ENCODE results near the gene PARP9.

The PARP9 gene

DNA sequence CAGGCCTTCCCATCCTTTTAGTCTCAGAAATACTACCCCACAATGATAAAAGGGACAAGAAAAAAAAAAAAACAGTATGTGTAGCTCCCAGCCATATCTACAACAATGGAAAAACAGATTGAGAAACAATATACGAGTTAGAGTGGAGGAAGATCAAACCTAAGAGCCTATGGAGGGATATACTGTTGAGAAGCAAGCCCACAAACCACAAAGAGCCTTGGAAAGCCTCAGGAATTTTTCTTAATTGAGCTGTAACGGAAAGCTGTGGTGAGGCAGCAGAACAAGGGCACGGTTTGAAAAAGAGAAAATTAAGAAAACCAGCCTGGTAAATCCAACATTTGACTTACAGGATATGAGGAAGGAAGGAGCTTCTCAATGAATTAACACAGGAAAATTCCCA, 70.8 kb downstream of the PARP9 start:
- no peak overlapping the region for H3K9ac ChIP-seq (ENCODE audit: low read length)
- H3F3A ChIP-seq (ENCODE audit: insufficient read depth), result peaks cover 3% of the 10 kb centered on the region; the same call in 1 of the 2 replicates
- peaks cover 25% of the 10 kb centered on the region; the same call in 1 of the 2 replicates for H3K36me3 ChIP-seq (ENCODE audit: low read length)
- no peaks in the 10 kb centered on the region for H4K20me1 ChIP-seq (ENCODE audit: low read depth, low read length)
- no peak overlapping the region for H2AFZ ChIP-seq (ENCODE audit: low read depth, low read length, severe bottlenecking)
- TF ChIP-seq EZH2phosphoT487 (conservative IDR thresholded peaks at IDR 0.05; ENCODE audit: low read length), result no peak
- TF ChIP-seq, protein P1, sequence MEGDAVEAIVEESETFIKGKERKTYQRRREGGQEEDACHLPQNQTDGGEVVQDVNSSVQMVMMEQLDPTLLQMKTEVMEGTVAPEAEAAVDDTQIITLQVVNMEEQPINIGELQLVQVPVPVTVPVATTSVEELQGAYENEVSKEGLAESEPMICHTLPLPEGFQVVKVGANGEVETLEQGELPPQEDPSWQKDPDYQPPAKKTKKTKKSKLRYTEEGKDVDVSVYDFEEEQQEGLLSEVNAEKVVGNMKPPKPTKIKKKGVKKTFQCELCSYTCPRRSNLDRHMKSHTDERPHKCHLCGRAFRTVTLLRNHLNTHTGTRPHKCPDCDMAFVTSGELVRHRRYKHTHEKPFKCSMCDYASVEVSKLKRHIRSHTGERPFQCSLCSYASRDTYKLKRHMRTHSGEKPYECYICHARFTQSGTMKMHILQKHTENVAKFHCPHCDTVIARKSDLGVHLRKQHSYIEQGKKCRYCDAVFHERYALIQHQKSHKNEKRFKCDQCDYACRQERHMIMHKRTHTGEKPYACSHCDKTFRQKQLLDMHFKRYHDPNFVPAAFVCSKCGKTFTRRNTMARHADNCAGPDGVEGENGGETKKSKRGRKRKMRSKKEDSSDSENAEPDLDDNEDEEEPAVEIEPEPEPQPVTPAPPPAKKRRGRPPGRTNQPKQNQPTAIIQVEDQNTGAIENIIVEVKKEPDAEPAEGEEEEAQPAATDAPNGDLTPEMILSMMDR (IDR thresholded peaks at IDR 0.05; ENCODE audit: insufficient read depth, low read length, poor library complexity, severe bottlenecking), result no peak
- no peaks in the 10 kb centered on the region for H3K9me3 ChIP-seq (ENCODE audit: insufficient read depth, low read length)
- H3K27ac ChIP-seq (ENCODE audit: low read depth, low read length), result no peak overlapping the region
- H3K4me2 ChIP-seq (ENCODE audit: low read depth, low read length, poor library complexity, severe bottlenecking), result no peak overlapping the region
- no peak overlapping the region for H3K4me3 ChIP-seq (ENCODE audit: insufficient read depth, low read length, poor library complexity, severe bottlenecking)
- no peaks in the 10 kb centered on the region for H3K9me2 ChIP-seq (replicated peaks; ENCODE audit: insufficient read depth, low read length)
- peaks cover 27% of the 10 kb centered on the region for H3K79me2 ChIP-seq (ENCODE audit: insufficient read depth, low read length)
- no peaks in the 10 kb centered on the region for H3K27me3 ChIP-seq (ENCODE audit: low read length)

DNA sequence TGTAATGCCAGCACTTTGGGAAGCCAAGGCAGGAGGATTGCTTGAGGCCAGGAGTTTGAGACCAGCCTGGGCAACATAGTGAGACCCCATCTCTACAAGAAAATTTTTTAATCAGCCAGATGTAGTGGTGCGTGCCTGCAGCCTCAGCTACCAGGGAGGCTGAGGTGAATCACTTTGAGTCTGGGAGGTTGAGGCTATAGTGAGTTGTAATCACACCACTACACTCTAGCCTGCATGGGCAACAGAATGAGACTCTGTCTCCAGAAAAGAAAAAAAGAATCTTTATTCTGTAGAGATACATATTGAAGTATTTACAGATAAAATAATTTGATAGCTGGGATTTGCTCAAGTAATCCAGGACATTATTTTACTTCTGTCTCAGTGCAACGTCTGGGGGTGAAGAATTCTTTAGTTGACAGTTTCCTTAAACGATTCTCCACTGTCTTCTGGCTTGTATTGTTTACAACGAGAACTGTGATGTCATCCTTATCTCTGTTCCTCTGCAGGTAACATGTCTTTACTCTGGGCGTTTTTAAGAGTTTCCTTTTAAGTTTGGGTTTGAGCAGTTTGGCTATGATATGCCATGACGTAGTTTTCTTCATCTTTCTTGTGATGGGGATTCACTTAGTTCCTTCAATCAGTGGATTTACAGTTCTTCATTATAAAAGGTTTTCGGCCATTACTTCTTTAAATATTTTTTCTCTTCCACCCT, 75.7 kb downstream of the PARP9 start:
- no peak overlapping the region for H3K4me3 ChIP-seq (ENCODE audit: insufficient read depth, low read length, poor library complexity, severe bottlenecking)
- H3K79me2 ChIP-seq (ENCODE audit: insufficient read depth, low read length), result peaks cover 18% of the 10 kb centered on the region; the same call in 1 of the 2 replicates
- TF ChIP-seq, protein P1 (IDR thresholded peaks at IDR 0.05; ENCODE audit: insufficient read depth, low read length, poor library complexity, severe bottlenecking), result no peak
- no peak for TF ChIP-seq EZH2phosphoT487 (conservative IDR thresholded peaks at IDR 0.05; ENCODE audit: low read length)
- H3K27ac ChIP-seq (ENCODE audit: low read depth, low read length), result no peak overlapping the region
- no peak overlapping the region for H3K4me2 ChIP-seq (ENCODE audit: low read depth, low read length, poor library complexity, severe bottlenecking)
- no peaks in the 10 kb centered on the region for H3F3A ChIP-seq (ENCODE audit: insufficient read depth)
- no peaks in the 10 kb centered on the region for H3K9me2 ChIP-seq (replicated peaks; ENCODE audit: insufficient read depth, low read length)
- H3K36me3 ChIP-seq (ENCODE audit: low read length), result peaks cover 10% of the 10 kb centered on the region; the same call in 1 of the 2 replicates
- H3K27me3 ChIP-seq (ENCODE audit: low read length), result no peaks in the 10 kb centered on the region
- no peaks in the 10 kb centered on the region for H4K20me1 ChIP-seq (ENCODE audit: low read depth, low read length)
- H3K9me3 ChIP-seq (ENCODE audit: insufficient read depth, low read length), result no peaks in the 10 kb centered on the region
- no peak overlapping the region for H3K9ac ChIP-seq (ENCODE audit: low read length)
- H2AFZ ChIP-seq (ENCODE audit: low read depth, low read length, severe bottlenecking), result no peak overlapping the region

DNA sequence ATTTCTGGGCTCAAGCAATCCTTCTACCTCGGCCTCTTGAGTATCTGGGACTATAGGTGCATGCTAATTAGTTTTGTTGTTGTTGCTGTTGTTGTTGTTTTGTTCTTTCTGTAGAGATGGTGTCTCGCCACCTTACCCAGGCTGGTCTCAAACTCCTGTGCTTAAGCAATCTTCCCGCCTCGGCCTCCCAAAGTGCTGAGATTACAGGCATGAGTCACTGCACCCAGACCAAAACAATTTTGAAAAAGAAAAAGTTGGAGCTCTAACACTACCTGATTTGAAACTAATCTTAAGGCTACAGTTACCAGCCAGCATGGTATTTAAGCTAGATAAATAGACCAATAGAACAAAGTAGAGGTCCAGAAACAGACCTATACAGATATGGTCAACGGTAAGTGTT, 79.1 kb downstream of the PARP9 start:
- TF ChIP-seq, protein P1 (IDR thresholded peaks at IDR 0.05; ENCODE audit: insufficient read depth, low read length, poor library complexity, severe bottlenecking), result no peak
- TF ChIP-seq EZH2phosphoT487 (conservative IDR thresholded peaks at IDR 0.05; ENCODE audit: low read length), result no peak
- no peak overlapping the region for H2AFZ ChIP-seq (ENCODE audit: low read depth, low read length, severe bottlenecking)
- no peaks in the 10 kb centered on the region for H3F3A ChIP-seq (ENCODE audit: insufficient read depth)
- H3K27ac ChIP-seq (ENCODE audit: low read depth, low read length), result no peak overlapping the region
- H3K9me2 ChIP-seq (replicated peaks; ENCODE audit: insufficient read depth, low read length), result no peaks in the 10 kb centered on the region
- H3K4me3 ChIP-seq (ENCODE audit: insufficient read depth, low read length, poor library complexity, severe bottlenecking), result no peak overlapping the region
- no peaks in the 10 kb centered on the region for H4K20me1 ChIP-seq (ENCODE audit: low read depth, low read length)
- no peak overlapping the region for H3K4me2 ChIP-seq (ENCODE audit: low read depth, low read length, poor library complexity, severe bottlenecking)
- no peaks in the 10 kb centered on the region for H3K9me3 ChIP-seq (ENCODE audit: insufficient read depth, low read length)
- no peaks in the 10 kb centered on the region for H3K27me3 ChIP-seq (ENCODE audit: low read length)
- H3K9ac ChIP-seq (ENCODE audit: low read length), result no peak overlapping the region
- H3K36me3 ChIP-seq (ENCODE audit: low read length), result no peaks in the 10 kb centered on the region
- H3K79me2 ChIP-seq (ENCODE audit: insufficient read depth, low read length), result peaks cover 34% of the 10 kb centered on the region
